H1 (cell line): ENCODE data around the gene CHTF18. TPM values are rescaled to one million over a fixed set of nuclear protein-coding genes. Genes with fewer than 3 reads are reported as not detected.

Experiments
- CTCF ChIA-PET: fragments of 300-600 bp; sonication (Branson Sonifier 250); formaldehyde crosslinking; loops from one replicate; lab custom pipeline; 2021; ENCODE audit not compliant: partially characterized antibody; lab: Charles Lee
- POLR2A ChIA-PET: fragments of 300-600 bp; sonication (Branson Sonifier 250); formaldehyde crosslinking; loops from one replicate; lab custom pipeline; 2021; ENCODE audit warnings: inconsistent platforms; ENCODE audit not compliant: partially characterized antibody; lab: Charles Lee
- DNase-seq, 2 experiments: peaks; one replicate each; pipeline versions ENCODE4 v3.0.0 to v3.0.0-alpha.2; 2010 to 2022; ENCODE audit warnings: low spot score in 2 of 2, low read depth in 1 of 2, mixed read lengths in 1 of 2
- FAIRE-seq: peaks from 2 replicates; lab custom pipeline; 2011; peaks lifted over from hg19 to GRCh38; lab: Jason Lieb, UNC
- H2AFZ ChIP-seq: 2 replicates; pipeline ENCODE4 v1.8.1; 2012; ENCODE audit warnings: low read length, inconsistent platforms
- H2AK5ac ChIP-seq: 2 replicates; pipeline ENCODE4 v1.6.1; 2013; ENCODE audit warnings: low read depth, low read length
- H2BK120ac ChIP-seq: replicated peaks from 2 replicates; pipeline ENCODE3; 2013; ENCODE audit warnings: low read depth, low read length, inconsistent platforms
- H2BK12ac ChIP-seq: 2 replicates; pipeline ENCODE4 v1.6.1; 2013; ENCODE audit warnings: low read depth, low read length
- H2BK15ac ChIP-seq: 2 replicates; pipeline ENCODE4 v1.6.1; 2013; ENCODE audit warnings: low read length
- H2BK20ac ChIP-seq: 2 replicates; pipeline ENCODE4 v1.6.1; 2013; ENCODE audit warnings: low read length
- H2BK5ac ChIP-seq: 2 replicates; pipeline ENCODE4 v1.6.1; 2013; ENCODE audit warnings: low read depth, low read length
- H3K14ac ChIP-seq: 2 replicates; pipeline ENCODE4 v1.6.1; 2013; ENCODE audit warnings: inconsistent platforms; ENCODE audit not compliant: insufficient read length
- H3K18ac ChIP-seq: 2 replicates; pipeline ENCODE4 v1.6.1; 2013; ENCODE audit warnings: low read length; ENCODE audit errors: extremely low read depth
- H3K23ac ChIP-seq: 2 replicates; pipeline ENCODE4 v1.6.1; 2013; ENCODE audit warnings: inconsistent platforms; ENCODE audit not compliant: insufficient read length
- H3K23me2 ChIP-seq: 2 replicates; pipeline ENCODE4 v1.6.1; 2013; ENCODE audit warnings: low read depth, low read length
- H3K27ac ChIP-seq: 2 replicates; pipeline ENCODE4 v1.6.1; 2011; ENCODE audit warnings: low read depth, low read length, inconsistent platforms
- H3K27me3 ChIP-seq, 4 experiments: replicated peaks in 1 of 4; 1 replicate in 1 of 4; 2 replicates in 3 of 4; pipeline versions ENCODE4 v1.6.1 to v1.8.1; 2011 to 2013; ENCODE audit warnings: low read length in 3 of 4, mild to moderate bottlenecking in 3 of 4, inconsistent platforms in 2 of 4, mixed read lengths in 2 of 4, moderate library complexity in 1 of 4; ENCODE audit not compliant: control insufficient read depth in 3 of 4, insufficient read depth in 3 of 4; ENCODE audit errors: extremely low read depth in 1 of 4
- H3K36me3 ChIP-seq, 4 experiments: 2 replicates each; pipeline versions ENCODE4 v1.6.1 to v1.8.1; 2011 to 2013; ENCODE audit warnings: mild to moderate bottlenecking in 4 of 4, low read length in 3 of 4, moderate library complexity in 2 of 4, control low read depth in 1 of 4, inconsistent platforms in 1 of 4; ENCODE audit not compliant: insufficient read depth in 4 of 4, control insufficient read depth in 2 of 4
- H3K4ac ChIP-seq: replicated peaks from 2 replicates; pipeline ENCODE3; 2013; ENCODE audit warnings: low read length, low read depth, mixed read lengths, inconsistent platforms; ENCODE audit not compliant: insufficient read length
- H3K4me1 ChIP-seq, 4 experiments: replicated peaks in 1 of 4; 1 replicate in 1 of 4; 2 replicates in 3 of 4; pipeline versions ENCODE4 v1.6.1 to v1.8.1; 2011 to 2013; ENCODE audit warnings: low read length in 3 of 4, inconsistent platforms in 2 of 4, mixed read lengths in 1 of 4; ENCODE audit not compliant: insufficient read depth in 4 of 4, control insufficient read depth in 3 of 4
- H3K4me2 ChIP-seq, 2 experiments: 2 replicates each; pipeline versions ENCODE4 v1.6.1 to v1.8.1; 2011 to 2013; ENCODE audit warnings: low read depth in 2 of 2, low read length in 2 of 2, control low read depth in 1 of 2, inconsistent platforms in 1 of 2, mild to moderate bottlenecking in 1 of 2; ENCODE audit not compliant: insufficient read depth in 1 of 2
- H3K4me3 ChIP-seq, 4 experiments: fragments of 200-600, 300-600 bp in 1 of 4; sonication (generic), shearing (Covaris generic), sonication (Bioruptor Twin) in 1 of 4; 2 replicates each; pipeline versions ENCODE4 v1.5.1 to v1.8.1; 2011 to 2016; ENCODE audit warnings: low read length in 4 of 4, low read depth in 3 of 4, control low read depth in 2 of 4, inconsistent platforms in 2 of 4, mild to moderate bottlenecking in 2 of 4, mixed read lengths in 1 of 4, moderate library complexity in 1 of 4; ENCODE audit not compliant: insufficient read depth in 2 of 4; ENCODE audit errors: extremely low read depth in 1 of 4
- H3K56ac ChIP-seq: replicated peaks from 2 replicates; pipeline ENCODE3; 2013; ENCODE audit warnings: low read depth, mild to moderate bottlenecking, mixed read lengths, low read length, inconsistent platforms; ENCODE audit not compliant: insufficient read length
- H3K79me1 ChIP-seq: 2 replicates; pipeline ENCODE4 v1.6.1; 2013; ENCODE audit warnings: low read depth, low read length, control low read depth
- H3K79me2 ChIP-seq, 2 experiments: 2 replicates each; pipeline versions ENCODE4 v1.6.1 to v1.8.1; 2012 to 2013; ENCODE audit warnings: low read length in 2 of 2, mild to moderate bottlenecking in 2 of 2, inconsistent platforms in 1 of 2; ENCODE audit not compliant: insufficient read depth in 2 of 2, control insufficient read depth in 1 of 2
- H3K9ac ChIP-seq, 4 experiments: replicated peaks in 1 of 4; 1 replicate in 1 of 4; 2 replicates in 3 of 4; pipeline versions ENCODE4 v1.6.1 to v1.8.1; 2011 to 2013; ENCODE audit warnings: low read depth in 3 of 4, low read length in 3 of 4, control low read depth in 2 of 4, mild to moderate bottlenecking in 2 of 4, moderate library complexity in 2 of 4, inconsistent platforms in 1 of 4; ENCODE audit errors: extremely low read depth in 1 of 4
- H3K9me3 ChIP-seq, 2 experiments: 2 replicates each; pipeline versions ENCODE4 v1.6.1 to v1.8.1; 2012 to 2013; ENCODE audit warnings: mild to moderate bottlenecking in 2 of 2, moderate library complexity in 2 of 2, control low read depth in 1 of 2, inconsistent platforms in 1 of 2, low read depth in 1 of 2, low read length in 1 of 2, mixed read lengths in 1 of 2; ENCODE audit not compliant: insufficient read depth in 2 of 2
- H4K20me1 ChIP-seq, 2 experiments: replicated peaks in 1 of 2; 2 replicates each; pipeline versions ENCODE3 to v1.8.1; 2011 to 2013; ENCODE audit warnings: inconsistent platforms in 2 of 2, low read length in 2 of 2, mild to moderate bottlenecking in 1 of 2; ENCODE audit not compliant: insufficient read depth in 2 of 2, control insufficient read depth in 1 of 2
- H4K5ac ChIP-seq: 2 replicates; pipeline ENCODE4 v1.6.1; 2013; ENCODE audit warnings: low read length, low read depth, mixed read lengths, inconsistent platforms; ENCODE audit not compliant: insufficient read length
- H4K8ac ChIP-seq: 2 replicates; pipeline ENCODE4 v1.8.0; 2013; ENCODE audit warnings: mild to moderate bottlenecking, moderate library complexity, low read length, inconsistent platforms; ENCODE audit not compliant: insufficient read depth; ENCODE audit errors: extremely low read depth
- H4K91ac ChIP-seq: replicated peaks from 2 replicates; pipeline ENCODE3; 2013; ENCODE audit warnings: low read length, mixed read lengths, inconsistent platforms; ENCODE audit not compliant: insufficient read length
- EZH2 ChIP-seq: fragments of 200-600 bp; sonication (generic); IDR thresholded peaks from 2 replicates; pipeline ENCODE4 v1.7.1; 2012; ENCODE audit warnings: low read depth, mild to moderate bottlenecking, moderate library complexity, low read length, inconsistent platforms; ENCODE audit not compliant: severe bottlenecking
- FOSL1 ChIP-seq: IDR thresholded peaks from 2 replicates; pipeline ENCODE4 v1.6.1; 2011; ENCODE audit warnings: mild to moderate bottlenecking, low read depth, low read length, moderate library complexity; ENCODE audit not compliant: insufficient read depth
- HDAC6 ChIP-seq: IDR thresholded peaks from one replicate; pipeline ENCODE4 v1.7.1; 2012; ENCODE audit warnings: low read depth, mild to moderate bottlenecking, inconsistent platforms, low read length, moderate library complexity
- JUN ChIP-seq: IDR thresholded peaks from 2 replicates; pipeline ENCODE4 v1.6.1; 2011; ENCODE audit warnings: low read depth, mild to moderate bottlenecking, improper control_type of control experiment, low read length
- KDM5A ChIP-seq: fragments of 200-600 bp; IDR thresholded peaks from 2 replicates; pipeline ENCODE4 v1.7.1; 2012; ENCODE audit warnings: mild to moderate bottlenecking, low read length, inconsistent platforms, mixed read lengths
- NANOG ChIP-seq: IDR thresholded peaks from 2 replicates; pipeline ENCODE4 v1.6.1; 2011; ENCODE audit warnings: low read length, low read depth, mild to moderate bottlenecking, inconsistent platforms; ENCODE audit not compliant: insufficient read depth, poor library complexity, severe bottlenecking
- RFX5 ChIP-seq: IDR thresholded peaks from 2 replicates; pipeline ENCODE4 v1.6.1; 2011; ENCODE audit warnings: low read depth, low read length, improper control_type of control experiment, borderline replicate concordance
- SIX5 ChIP-seq: IDR thresholded peaks from 2 replicates; pipeline ENCODE4 v1.6.1; 2011; ENCODE audit warnings: mild to moderate bottlenecking, low read depth, low read length
- SP4 ChIP-seq: IDR thresholded peaks from 2 replicates; pipeline ENCODE4 v1.6.1; 2012; ENCODE audit warnings: low read length, inconsistent platforms
- WGBS, 2 experiments: shearing (Covaris generic) in 1 of 2; methylation state at CpG; one replicate each; pipeline versions ENCODE4 v1.1.6 to v1.1.7; 2013 to 2015; ENCODE audit warnings: low lambda C conversion rate in 2 of 2, mixed read lengths in 2 of 2, inconsistent platforms in 1 of 2, low coverage in 1 of 2, missing lambda C conversion rate in 1 of 2; ENCODE audit not compliant: insufficient replicate concordance in 2 of 2, insufficient coverage in 1 of 2, insufficient read length in 1 of 2; ENCODE audit errors: extremely low coverage in 1 of 2, missing lambda C conversion rate in 1 of 2; 5-methylcytosine and 5-hydroxymethylcytosine counted together
- polyA plus RNA-seq, 7 experiments: library from polyadenylated mRNA; depleted of rRNA in 3 of 7; stranded (reverse) in 5 of 7; unstranded in 2 of 7; fragments of >200 nt in 5 of 7; fragments of 200-250 nt in 2 of 7; gene quantifications; 1 replicate in 5 of 7; 2 replicates in 1 of 7; 4 replicates in 1 of 7; pipeline versions ENCODE4 v1.2.1 to v1.2.3, GENCODE V29; 2011 to 2013; ENCODE audit warnings: missing spikeins in 2 of 7, mixed read lengths in 2 of 7
- total RNA-seq: library from RNA; stranded (reverse); fragmentation: NEBNext Ultra II Directional; extraction: Animal tissue kit (Norgen Biotek cat#: 25700); gene quantifications from 2 replicates; pipeline ENCODE4 v1.2.1, GENCODE V29; 2021
- TF ChIP-seq, protein P1 (sequence below), 3 experiments: IDR thresholded peaks; 1 replicate in 2 of 3; 2 replicates in 1 of 3; pipeline versions ENCODE4 v1.5.1 to v1.6.1; 2011; ENCODE audit warnings: low read length in 3 of 3, mild to moderate bottlenecking in 3 of 3, inconsistent platforms in 2 of 3, low read depth in 1 of 3, moderate library complexity in 1 of 3; ENCODE audit not compliant: insufficient read depth in 1 of 3; ENCODE audit errors: control extremely low read depth in 1 of 3

CHTF18 gene
- total and polyA plus RNA-seq, 2 of the 8 experiments (the other 6 are each of a cell fraction or from before 2014, with no cell fraction given) = 75.3 to 104 TPM

DNA sequence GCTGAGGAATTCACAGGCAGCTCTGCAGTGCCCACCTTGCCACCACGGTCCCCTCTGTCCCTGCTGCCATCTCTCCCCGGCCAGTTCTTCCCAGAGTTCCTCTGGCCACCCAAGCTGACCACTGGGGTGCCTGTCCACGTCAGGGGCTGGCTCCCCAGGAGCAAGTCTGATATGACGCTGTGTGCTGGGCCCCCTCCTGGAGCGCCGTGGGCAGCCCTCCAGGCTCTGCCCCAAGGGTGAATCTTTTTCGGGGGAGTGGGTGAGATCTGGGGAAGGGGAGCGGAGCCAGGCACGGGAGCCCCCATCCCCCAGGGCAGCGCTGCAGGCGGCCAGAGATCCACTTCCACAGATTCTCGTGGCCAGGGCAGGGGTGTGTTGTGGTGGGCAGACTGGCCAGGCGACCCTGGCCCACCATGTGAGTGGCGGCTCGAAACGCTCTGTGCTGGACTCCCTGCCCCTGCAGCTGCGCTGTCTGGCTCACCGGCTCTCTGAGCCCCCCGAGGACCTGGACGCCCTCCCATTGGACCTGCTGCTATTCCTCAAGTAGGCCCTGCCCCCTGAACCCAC, 24.2 kb upstream of the CHTF18 start:
- Histone ChIP-seq H2AK5ac (no peak overlapping the region), H3K18ac (no peak overlapping the region; the same call in 1 of the 2 replicates), H3K56ac (no peak overlapping the region), H3K36me3 (no peaks in the 10 kb centered on the region), H3K4me2 (no peak overlapping the region), H3K23ac (no peak overlapping the region), H4K20me1 (no peaks in the 10 kb centered on the region), H3K27ac (no peak overlapping the region), H4K91ac (no peak overlapping the region), H3K4me3 (no peak overlapping the region), H3K9ac (no peak overlapping the region), H3K4ac (no peak overlapping the region), H2BK15ac (peak overlapping the region; percentile 98), H3K23me2 (no peaks in the 10 kb centered on the region; the same call in 1 of the 2 replicates), H3K14ac (no peak overlapping the region), H3K79me2 (no peaks in the 10 kb centered on the region), H2AFZ (no peak overlapping the region), H2BK12ac (peak overlapping the region; percentile 77; the same call in 1 of the 2 replicates), H3K9me3 (no peaks in the 10 kb centered on the region), H3K4me1 (peaks cover 0 to 8% (median 5%) of the 10 kb centered on the region in 4 experiments; a peak in 4 of 7 replicates), H4K5ac (no peak overlapping the region), H3K27me3 (no peaks in the 10 kb centered on the region), H2BK5ac (peak overlapping the region; percentile 44; the same call in 1 of the 2 replicates), H4K8ac (peak overlapping the region; percentile 86; the same call in 1 of the 2 replicates), H2BK20ac (no peak overlapping the region), H3K79me1 (no peaks in the 10 kb centered on the region), H2BK120ac (no peak overlapping the region)
- DNase-seq (no peak), FAIRE-seq (no peak)
- ChIA-PET POLR2A (interaction anchor here (1.1 to 1.4 kb wide), 3 partner anchors 10 to 44 kb away, joined by 4 to 5 read pairs (median 4); partner anchors contain the start of gene ANTKMT), CTCF (interaction anchor here (1.5 to 4.0 kb wide), 3 partner anchors 21 to 54 kb away, joined by 4 to 22 read pairs (median 14); no protein-coding TSS in a partner anchor)
- 89% methylated on average over 7 of the region's 20 CpGs; no CpG with 5 or more reads in 1 of the 2 experiments for WGBS, 2 experiments
- TF ChIP-seq FOSL1 = no peak
- no peak for TF ChIP-seq KDM5A
- no peak for TF ChIP-seq NANOG
- TF ChIP-seq EZH2 = no peak
- no peak for TF ChIP-seq HDAC6
- no peak for TF ChIP-seq RFX5
- no peak for TF ChIP-seq JUN
- TF ChIP-seq, protein P1, sequence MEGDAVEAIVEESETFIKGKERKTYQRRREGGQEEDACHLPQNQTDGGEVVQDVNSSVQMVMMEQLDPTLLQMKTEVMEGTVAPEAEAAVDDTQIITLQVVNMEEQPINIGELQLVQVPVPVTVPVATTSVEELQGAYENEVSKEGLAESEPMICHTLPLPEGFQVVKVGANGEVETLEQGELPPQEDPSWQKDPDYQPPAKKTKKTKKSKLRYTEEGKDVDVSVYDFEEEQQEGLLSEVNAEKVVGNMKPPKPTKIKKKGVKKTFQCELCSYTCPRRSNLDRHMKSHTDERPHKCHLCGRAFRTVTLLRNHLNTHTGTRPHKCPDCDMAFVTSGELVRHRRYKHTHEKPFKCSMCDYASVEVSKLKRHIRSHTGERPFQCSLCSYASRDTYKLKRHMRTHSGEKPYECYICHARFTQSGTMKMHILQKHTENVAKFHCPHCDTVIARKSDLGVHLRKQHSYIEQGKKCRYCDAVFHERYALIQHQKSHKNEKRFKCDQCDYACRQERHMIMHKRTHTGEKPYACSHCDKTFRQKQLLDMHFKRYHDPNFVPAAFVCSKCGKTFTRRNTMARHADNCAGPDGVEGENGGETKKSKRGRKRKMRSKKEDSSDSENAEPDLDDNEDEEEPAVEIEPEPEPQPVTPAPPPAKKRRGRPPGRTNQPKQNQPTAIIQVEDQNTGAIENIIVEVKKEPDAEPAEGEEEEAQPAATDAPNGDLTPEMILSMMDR (IDR thresholded peaks at IDR 0.05; ENCODE audit: control extremely low read depth in 1 of 3, insufficient read depth in 1 of 3, low read depth in 1 of 3, low read length in 3 of 3) = no peak
- no peak for TF ChIP-seq SP4
- TF ChIP-seq SIX5 = no peak
